T-helper 9 cell (primary cell): ENCODE results near the gene KLHDC8A.

ENCODE experiments used
- DNase-seq: peaks from one replicate; pipeline ENCODE4 v3.0.0-alpha.2; 2020

Gene KLHDC8A

DNA sequence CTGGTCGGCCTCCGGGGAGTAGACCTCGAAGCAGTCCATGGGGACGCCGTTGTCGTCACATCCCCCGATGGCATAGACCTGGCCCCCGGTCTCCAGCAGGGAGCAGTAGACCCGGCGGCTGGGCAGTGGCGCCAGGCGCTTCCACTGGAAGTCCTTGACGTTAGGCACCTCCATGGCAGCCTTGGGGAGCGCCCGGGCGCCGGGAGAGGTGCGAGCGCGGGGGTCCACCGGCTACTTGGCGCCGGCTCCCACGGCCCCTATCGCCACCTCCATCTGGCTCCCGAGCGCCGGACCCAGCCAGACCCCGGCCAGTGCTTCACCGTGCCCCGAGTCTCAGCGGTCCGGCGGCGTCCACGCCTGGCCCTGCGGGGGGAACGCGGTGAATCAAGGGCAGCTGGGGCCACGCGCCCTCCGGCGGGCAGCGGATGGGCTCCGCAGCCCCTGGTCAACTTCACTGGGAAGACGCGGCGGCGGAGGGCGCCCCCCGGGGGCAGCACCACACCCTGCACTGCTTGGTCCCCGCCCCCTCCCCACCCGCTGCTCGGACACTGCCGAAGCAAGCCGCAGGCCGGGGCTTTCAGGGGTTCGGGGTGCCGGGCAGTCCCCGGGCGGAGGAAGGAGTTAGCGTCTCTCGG, 13.2 kb downstream of the KLHDC8A start:
- DNase-seq = no peak

DNA sequence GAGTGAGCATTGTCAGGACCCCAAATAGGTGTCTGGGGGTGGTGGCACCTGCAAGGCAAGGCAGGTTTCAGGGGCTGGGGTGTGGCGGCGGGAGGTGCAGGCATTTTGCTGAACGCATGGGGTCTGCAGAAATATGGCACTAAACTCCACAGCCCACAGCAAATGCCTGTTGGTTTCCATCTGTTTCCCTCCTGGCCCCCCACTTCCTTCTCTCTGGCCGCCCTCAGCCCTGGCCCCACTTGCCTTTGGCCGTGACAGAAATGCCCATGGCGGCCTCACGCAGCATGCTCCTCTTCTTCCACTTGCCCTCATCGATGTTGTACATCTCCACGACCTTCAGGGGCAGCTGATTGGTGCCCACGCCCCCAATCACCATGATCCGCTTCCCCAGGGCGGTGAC, 13.7 kb downstream of the KLHDC8A start:
- DNase-seq = no peak

DNA sequence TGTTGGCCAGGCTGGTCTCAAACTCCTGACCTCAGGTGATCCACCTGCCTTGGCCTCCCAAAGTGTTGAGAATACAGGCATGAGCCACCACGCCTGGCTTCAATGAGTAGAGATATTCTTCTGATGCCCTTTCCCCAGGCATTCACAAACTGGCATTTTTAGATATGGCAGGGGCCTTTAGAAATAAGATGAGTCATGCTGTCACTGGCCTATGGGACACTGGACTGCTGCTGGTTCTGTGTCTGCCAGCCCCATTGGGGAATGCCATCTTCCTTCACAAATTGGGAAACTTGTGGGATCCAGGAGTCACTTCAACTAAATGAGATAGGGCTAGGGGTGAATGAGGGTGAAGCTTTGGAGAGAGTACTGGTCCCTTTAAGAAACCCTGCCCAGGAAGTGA, 16.0 kb downstream of the KLHDC8A start:
- DNase-seq = no peak

DNA sequence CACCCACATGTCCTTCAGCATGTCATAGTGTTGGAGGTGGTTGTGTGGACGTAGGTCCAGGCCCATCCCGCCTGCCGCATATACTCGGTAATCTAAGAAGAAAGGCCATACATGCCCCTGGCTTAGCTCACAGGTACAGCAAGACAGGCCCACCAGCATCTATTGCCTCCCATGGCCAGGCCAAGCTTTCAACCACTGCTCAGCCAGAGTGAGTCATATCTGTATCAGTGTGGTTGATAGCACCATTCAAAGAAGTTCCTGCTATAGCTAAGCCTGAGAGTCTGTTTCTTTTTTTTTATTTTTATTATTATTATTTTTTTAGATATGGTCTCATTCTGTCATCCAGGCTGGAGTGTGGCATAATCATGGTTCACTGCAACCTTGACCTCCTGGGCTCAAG, 17.0 kb downstream of the KLHDC8A start:
- no peak for DNase-seq

DNA sequence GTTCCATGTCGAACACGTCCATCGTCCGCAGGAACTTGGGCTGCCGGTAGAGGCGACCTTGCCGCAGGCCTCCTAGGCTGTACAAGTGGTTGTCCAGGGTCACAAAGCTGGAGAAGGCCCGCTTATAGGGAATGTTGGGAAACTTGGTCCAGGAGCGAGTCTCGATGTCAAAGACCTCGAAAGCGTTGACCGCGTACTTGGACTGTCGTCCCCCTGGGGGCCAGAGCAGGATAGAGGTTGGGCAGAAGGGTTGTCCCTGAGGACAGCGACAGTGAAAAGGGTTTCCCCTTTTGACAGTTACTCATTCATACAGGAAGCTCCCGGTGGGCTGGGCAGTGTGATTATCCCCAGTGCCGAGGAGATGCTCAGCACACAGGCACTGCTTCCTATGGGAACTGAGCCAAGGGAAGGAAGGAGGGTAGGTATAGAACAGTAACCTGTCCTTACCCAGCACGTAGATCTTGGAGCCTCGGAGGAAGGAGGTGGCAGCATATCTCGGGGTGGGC, 17.5 kb downstream of the KLHDC8A start:
- DNase-seq = no peak

DNA sequence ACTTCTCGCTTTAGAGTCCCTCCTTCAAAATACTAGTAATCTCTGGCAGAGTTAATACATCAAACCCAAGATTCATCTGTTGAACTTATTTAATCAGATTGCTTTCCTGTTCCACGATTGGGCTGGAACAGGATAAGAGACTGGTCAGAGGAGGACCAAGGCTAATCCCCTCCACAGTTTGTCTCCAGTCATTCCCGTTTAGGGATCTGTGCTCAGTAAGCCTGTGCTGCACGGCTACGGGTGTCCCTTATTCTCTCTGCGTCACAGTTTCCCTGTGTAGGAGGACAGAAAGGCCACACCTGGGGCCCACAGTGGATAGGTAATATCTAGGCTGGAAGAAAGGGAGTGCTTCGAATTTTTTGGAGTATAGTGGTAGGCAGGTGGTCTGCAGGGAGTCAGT, 18.7 kb downstream of the KLHDC8A start:
- DNase-seq = no peak

DNA sequence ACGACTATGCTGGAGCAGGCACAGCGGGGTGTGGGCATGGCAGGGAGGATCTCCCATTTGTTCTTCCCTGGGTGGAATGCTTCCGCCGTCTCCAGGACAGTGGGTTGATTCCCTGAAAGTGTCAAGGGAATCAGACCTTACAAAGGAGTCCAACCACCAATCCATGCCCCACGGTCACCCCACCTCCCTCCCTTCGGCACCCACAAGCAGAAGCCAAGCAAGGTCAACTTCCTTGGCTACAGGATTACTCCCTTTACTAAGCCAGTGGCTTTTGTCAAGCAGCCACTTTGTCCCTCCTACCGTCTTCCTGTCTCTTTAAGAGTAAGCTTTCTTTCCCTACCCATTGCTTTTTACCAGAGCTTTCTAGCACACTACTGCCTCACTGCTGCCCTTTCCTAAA, 19.2 kb downstream of the KLHDC8A start:
- no peak for DNase-seq

DNA sequence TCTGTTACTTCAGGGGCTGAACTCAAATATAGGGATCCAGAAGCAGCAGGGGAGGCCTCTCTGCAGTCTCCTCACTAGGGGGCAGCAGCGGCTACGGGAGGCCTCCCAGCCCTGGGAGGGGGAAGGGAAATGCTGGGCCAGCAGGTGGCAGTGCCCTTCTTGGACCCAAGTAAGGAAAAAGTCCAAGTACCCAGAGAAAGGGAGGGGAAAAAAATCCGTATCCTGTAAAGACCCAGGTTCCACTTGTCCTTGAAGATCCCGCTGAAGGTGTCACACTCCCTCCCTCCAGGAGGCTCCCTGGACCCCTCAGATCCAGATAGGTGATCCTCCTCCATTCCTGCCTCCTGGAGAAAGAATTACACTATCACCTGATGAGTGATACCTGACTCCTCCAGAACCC, 21.0 kb downstream of the KLHDC8A start:
- peak; percentile 71 for DNase-seq

DNA sequence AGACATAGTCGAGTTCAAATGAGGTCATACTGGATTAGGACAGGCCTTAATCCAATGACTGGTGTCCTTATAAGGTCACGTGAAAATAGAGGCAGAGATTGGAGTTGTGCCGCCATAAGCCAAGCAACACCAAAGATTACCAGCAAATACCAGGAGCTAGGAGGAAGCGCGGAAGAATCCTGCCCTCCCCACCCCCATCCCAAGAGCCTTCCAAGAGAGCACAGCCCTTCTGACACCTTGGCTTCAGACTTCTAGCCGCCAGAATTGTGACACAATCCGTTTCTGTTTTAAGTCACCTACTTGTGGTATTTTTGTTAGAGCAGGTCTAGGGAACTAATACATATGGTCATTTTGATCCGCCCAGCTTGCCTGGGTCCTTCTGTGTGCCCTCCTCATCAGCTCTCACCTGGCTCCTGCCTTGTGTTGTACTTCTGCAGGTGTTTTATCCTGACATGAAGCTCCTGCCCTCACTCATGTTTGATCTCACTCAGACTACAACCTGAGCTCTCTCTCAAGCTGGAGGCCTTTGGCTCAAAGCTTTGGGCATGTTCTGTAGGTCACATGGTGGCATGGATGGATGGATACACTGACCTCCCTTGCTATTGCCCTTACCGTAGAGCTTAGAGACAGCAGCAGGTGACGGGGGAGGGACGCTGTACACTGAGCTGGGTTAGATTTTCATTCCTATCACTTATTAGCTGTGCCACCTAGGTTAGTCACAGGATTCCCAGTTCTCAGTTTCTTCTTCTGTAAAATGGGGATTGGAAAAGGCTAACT, 24.5 kb downstream of the KLHDC8A start:
- DNase-seq = no peak

DNA sequence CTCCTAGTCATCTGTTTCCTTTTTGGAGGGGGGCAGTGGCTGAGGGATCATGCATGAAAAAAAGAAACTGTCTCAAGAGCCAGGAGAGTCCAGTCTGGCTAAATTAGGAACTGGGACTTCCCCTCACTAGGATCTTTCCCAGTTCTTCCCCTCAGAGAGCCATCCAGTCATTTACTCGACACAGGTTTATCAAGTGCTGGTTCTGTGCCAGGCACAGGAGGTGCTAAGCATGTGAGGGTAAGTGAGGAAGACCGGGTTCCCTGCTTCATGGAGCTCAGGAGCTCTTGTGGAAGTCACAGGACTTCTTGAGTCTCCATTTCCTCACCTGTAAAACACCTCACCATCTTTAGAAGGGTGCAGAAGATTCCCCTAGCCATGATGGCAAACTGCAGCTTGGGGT, 26.6 kb downstream of the KLHDC8A start:
- DNase-seq = no peak

DNA sequence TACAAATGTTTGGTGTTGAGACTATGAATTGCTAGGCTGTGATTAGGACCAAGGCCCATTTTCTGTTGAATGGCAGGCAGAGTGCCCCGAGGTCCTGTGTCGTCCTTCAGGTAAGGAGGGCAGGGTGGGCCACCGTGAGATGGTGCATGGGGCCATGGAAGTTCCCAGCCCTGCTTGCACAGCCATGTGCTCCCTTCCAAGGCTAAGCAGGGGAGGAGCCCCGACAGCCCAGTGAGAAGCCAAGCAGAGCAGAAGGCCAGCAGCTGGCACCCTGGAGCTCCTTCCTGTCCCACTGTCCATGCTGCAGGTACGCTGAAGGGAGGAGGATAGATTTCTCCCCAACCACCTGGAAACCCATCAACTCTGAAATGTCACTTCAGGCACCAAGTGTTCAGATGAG, 27.0 kb downstream of the KLHDC8A start:
- DNase-seq = no peak

DNA sequence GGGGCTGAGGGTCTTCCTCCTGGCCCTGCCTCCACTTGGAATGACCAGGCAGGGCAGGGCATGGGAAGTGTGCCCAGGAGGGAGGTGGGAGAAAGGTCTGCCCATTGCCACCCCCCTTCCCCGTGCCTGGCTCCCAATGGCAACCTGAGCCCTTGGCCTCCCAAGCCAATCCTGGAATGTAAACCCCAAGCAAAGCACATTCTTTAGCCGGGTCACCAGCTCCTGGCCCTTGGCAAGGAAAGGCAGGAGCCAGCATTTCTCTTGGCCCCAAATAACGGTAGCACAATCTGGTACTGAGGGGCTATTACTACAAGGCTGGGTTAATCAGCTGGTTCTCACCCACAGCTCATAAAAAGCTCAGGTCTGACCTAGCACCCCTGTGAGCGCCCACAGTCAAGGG, 28.2 kb downstream of the KLHDC8A start:
- DNase-seq = no peak

DNA sequence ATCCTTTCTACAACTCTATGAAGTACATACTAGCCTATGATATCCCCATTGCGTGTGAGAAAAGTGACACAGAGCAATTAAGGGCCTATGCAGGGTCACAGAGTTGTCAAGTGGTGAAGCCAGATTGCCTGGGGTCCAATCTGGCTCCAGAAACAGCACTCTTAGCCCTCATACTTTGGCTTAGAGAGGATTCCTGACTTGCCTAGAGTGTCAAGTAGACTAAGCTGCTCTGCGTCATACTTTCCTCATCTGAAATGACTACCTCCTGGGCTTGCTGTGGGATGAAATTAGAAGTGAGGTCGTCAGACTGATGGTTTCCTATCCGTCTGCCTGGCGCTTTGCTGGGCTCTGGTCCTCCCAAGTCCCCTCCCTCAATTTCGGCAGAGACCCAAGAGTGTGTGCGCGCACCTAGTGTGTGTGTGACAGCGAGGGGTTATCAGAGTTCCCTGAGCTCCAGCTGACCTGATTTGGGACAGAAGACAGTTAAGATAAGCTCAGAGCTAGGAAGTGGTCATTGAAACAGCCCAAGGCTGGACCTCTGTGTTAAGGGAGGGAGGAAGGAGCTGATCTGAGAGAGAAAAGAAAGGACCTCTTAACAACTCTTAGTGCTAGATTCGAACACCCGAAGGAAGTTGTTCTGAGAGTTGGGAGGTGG, 29.8 kb downstream of the KLHDC8A start:
- DNase-seq = no peak

DNA sequence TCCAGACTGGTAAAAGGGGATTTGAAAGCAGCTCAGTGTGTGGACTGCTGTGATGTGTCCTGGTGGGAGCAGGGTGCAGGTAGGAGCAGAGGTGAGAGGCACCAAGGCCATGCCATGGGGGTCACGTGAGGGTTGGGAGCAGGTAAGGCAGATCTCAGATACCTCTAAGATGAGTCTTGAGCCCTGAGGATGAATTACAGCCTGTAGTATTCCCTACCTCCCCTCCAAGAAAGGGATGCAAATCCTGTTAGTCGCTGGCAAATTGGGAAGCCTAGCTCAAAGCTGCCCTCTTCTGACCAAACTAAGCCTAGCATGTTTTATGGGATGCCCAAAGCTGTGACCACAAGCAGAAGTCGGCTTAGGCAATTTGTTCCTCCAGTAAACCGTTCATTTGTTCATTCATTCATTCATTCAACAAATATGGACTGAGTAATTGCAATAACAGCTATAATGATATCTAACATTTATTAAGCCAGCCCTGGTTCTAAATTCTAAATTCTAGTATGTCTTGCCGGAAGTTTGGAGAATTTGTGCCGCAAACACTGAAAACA, 31.3 kb downstream of the KLHDC8A start:
- DNase-seq = peak; percentile 33

DNA sequence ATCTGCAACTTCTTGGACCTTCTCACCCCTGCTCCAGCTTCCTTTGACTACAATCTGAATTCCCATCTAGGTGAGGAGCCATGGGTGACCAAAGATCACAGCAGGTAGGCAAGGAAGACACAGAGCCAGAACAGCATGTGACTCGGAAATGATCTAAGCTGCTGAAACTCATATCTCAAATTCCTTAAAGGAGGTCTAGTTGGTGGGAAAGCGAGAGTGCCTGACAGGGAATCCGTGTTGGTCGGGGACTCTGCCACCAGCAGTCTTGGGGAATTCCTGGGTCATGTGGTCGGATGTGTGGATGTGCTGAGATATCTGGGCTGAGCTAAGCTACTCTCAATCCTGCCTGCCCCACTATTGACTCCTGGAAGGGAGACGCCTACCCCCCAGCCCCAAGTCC, 31.9 kb downstream of the KLHDC8A start:
- DNase-seq = no peak

DNA sequence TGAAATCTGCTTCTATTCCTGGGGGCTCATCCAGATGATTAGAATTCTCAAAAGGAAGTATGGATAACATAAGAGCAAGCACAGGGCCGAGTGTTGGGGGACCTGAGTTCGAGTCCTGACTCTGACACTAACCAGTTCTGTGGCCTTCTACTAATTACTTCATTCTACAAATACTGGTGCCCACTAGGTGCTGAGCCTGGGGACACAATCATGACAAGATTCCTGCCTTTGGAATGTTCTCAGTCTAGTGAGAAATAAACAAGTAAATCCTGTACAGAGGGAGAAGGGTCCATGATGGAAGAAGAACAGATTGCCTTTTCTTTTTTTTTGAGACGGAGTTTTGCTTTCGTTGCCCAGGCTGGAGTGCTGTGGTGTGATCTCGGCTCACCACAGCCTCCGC, 32.9 kb downstream of the KLHDC8A start:
- DNase-seq = no peak

DNA sequence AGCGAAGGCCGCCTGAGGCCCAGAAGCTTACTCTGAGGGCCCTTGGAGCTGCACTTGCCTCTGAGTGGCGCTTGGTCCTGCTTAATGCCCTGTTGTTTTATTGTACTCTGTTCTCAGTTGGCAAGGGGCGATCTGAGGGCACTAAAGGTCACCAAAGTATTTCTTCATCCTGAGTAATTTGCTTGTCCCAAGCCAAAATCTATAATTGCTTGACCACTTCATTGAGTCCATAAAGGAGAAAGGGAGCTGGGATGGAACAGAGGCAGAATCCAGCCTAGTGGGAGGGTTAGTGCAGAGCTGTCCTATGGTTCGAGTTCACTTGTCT, 34.8 kb downstream of the KLHDC8A start:
- no peak for DNase-seq

DNA sequence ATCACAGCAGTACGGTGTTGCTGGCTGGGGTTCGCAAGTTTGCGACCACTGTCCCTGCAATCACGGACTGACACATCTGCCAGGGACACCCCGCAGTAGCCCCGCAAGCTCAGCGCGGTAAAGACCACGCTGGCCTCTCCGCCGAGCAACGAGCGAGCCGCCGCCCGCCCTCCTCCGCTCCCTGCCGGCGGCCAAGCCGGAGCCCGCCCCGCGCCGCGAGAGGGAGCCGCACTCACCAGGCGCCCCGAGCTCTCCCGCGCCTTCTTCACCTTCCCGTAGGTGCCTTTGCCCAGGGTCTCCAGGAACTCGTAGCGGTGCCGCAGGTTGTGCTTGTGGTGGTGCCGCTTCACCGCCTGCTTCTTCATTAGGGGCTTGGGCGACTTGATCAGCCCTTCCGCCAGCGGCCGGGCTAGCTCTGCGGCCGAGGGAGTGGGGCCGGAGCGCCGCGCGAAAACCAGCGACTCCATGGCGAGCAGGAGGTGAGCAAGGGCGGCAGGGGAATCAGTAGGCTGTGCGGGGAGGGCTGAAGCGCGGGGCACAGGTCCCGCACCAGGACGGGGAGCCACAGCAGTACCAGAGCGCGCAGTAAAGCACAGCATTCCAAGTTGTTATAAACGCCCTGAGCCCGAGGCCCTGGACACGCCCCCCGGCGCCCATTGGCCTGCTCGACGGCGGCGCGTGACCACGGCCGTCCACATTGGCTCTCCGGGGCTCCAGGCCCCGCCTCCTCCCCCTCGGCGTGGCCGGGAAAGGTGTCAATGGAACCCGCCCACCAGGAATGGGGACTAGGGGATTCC, 35.4 kb downstream of the KLHDC8A start, which contains the start of gene NUAK2:
Gene NUAK2 (minus strand): TSS at position 584 of the 797 bp plus-strand sequence. CDS start 117 bp downstream, at position 467.
- peak; percentile 76 for DNase-seq

DNA sequence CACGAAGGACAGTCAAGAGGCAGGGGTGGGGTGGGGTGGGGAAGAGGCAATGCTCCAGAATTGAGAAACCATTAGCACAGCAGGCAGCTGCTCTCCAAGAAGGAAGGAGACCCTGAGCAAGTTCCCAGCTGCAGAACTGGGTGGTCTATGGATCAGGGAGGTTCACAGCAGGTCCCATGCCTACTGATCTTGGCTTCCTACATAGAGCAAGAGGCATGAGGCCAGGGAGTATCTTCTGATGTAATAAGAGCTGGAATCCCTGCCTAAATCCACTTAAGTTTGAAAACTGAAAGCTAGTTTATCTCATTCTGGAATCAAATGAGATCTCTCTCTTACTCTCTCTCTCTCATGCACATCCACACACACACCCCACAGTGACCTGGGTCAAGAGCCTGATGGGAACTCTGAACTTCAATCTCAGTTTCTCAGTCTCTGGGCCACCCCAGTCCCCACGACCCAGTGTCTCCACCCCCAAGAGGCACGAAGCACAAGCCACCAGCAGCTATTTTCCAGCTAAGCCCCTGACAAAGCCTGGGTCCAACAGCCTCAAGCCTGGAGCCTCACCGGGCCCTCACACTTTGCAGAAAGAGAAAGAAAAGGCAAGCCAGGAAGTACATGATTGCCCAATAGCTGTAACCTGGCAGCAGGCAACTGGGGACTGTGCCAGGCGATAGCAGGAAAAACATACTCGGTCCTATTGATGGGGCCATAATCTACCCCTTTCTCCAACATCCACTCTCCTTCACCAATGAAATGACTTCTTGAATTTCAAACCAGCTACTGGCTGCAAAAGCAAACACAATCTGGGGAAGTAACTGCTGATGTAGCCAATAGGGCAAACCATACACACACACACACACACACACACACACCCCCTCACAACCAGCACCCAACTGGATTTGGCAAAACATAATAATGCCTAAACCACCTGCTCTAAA, 37.4 kb downstream of the KLHDC8A start:
- peak; percentile 6 for DNase-seq

DNA sequence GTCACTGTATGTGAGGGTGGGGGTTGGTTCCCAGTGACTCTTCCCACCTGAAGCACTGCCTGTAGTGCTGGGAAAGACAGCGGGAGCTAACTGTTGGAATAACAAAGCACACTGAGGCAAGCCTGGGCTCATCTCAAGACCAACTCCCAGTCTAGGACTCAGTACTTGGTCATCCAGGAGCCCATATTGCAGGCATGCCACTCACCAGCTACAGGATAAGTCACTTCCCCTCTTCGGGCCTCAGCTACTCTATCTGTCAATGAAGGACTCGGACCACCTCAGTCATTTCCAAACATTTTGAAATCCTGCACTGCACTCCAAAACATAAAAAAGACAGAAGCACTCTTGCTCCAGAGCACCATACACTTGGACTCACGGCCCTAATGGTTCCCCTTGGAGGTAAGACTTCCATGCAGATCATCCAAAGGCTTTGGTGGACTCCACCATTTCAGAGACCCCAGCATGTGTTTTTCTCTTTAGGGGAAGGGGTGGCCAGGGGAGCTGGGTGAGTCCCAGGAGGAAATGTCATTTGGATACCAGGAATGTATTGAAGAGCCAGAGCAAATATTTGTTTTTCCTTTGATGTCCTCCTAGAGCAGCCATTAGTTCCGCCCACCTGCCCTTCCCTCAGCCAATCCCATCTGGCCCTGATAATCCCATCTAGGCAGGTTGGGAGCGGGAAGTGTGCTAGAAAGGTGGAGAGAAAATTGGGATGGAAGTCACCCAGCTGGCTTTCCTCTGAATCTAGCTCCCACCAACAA, 38.3 kb downstream of the KLHDC8A start:
- DNase-seq = no peak
